ENCODE data around the gene SYCP2. TPM values are rescaled to one million over a fixed set of nuclear protein-coding genes. Genes with fewer than 3 reads are reported as not detected.

The SYCP2 gene
- total RNA-seq, 2 experiments from 2014 or later, result 2.6 to 3.9 TPM

GRCh38 chr20:59945731-59946130 lies 12.3 kb upstream of the SYCP2 start:
- Mint-ChIP-seq H3K27ac (no peak overlapping the region), H3K36me3 (ENCODE audit: low read depth) (peaks cover 22% of the 10 kb centered on the region), H3K27me3 (no peaks in the 10 kb centered on the region), H3K4me3 (no peak overlapping the region), H3K9me3 (no peaks in the 10 kb centered on the region), H3K4me1 (ENCODE audit: low read depth) (peaks cover 40% of the 10 kb centered on the region)
- ChIA-PET CTCF (interaction anchor here (1.5 to 2.4 kb wide), 4 partner anchors 9 to 265 kb away, joined by 5 to 16 read pairs (median 10); partner anchors contain the start of gene SYCP2), POLR2A (interaction anchor here (0.6 to 0.7 kb wide), 2 partner anchors 486 to 1726 kb away, joined by 3 read pairs; no protein-coding TSS in a partner anchor)
- no peak for DNase-seq
- no peak for TF ChIP-seq CTCF (IDR thresholded peaks at IDR 0.05)
- intact Hi-C loops (cut with micrococcal nuclease), result loop anchor here (10.0 kb wide), 1 partner anchor 109 kb away; no protein-coding TSS in a partner anchor
- no peak for ATAC-seq

GRCh38 chr20:59945175-59945574 lies 11.7 kb upstream of the SYCP2 start:
- Mint-ChIP-seq H3K9me3 (no peaks in the 10 kb centered on the region), H3K4me1 (ENCODE audit: low read depth) (peaks cover 40% of the 10 kb centered on the region), H3K27ac (no peak overlapping the region), H3K27me3 (no peaks in the 10 kb centered on the region), H3K36me3 (ENCODE audit: low read depth) (peaks cover 22% of the 10 kb centered on the region), H3K4me3 (no peak overlapping the region)
- no peak for DNase-seq
- CTCF ChIA-PET, result interaction anchor here (1.0 to 2.4 kb wide), 4 partner anchors 9 to 192 kb away, joined by 3 to 16 read pairs (median 10); partner anchors contain the start of gene SYCP2
- no peak for TF ChIP-seq CTCF (IDR thresholded peaks at IDR 0.05)
- POLR2A ChIA-PET, result interaction anchor here (0.6 to 0.7 kb wide), 2 partner anchors 485 to 1726 kb away, joined by 3 read pairs; no protein-coding TSS in a partner anchor
- no peak for ATAC-seq
- intact Hi-C loops (cut with micrococcal nuclease), result loop anchor here (10.0 kb wide), 1 partner anchor 110 kb away; no protein-coding TSS in a partner anchor

GRCh38 chr20:59944726-59945125 lies 11.3 kb upstream of the SYCP2 start:
- Mint-ChIP-seq H3K9me3 (no peaks in the 10 kb centered on the region), H3K4me3 (no peak overlapping the region), H3K4me1 (ENCODE audit: low read depth) (peaks cover 40% of the 10 kb centered on the region), H3K27ac (no peak overlapping the region), H3K27me3 (no peaks in the 10 kb centered on the region), H3K36me3 (ENCODE audit: low read depth) (peaks cover 22% of the 10 kb centered on the region)
- no peak for TF ChIP-seq CTCF (IDR thresholded peaks at IDR 0.05)
- ChIA-PET POLR2A (interaction anchor here (1.0 kb wide), 1 partner anchor 21 kb away, joined by 5 read pairs; no protein-coding TSS in a partner anchor), CTCF (interaction anchor here (1.0 to 2.4 kb wide), 3 partner anchors 11 to 193 kb away, joined by 3 to 16 read pairs (median 8); partner anchors contain the start of gene SYCP2)
- DNase-seq (no peak), ATAC-seq (no peak)
- intact Hi-C loops (cut with micrococcal nuclease), result loop anchor here (10.0 kb wide), 1 partner anchor 110 kb away; no protein-coding TSS in a partner anchor

- Mint-ChIP-seq H3K27ac (no peak overlapping the region), H3K9me3 (no peaks in the 10 kb centered on the region), H3K4me1 (ENCODE audit: low read depth) (peaks cover 40% of the 10 kb centered on the region), H3K27me3 (no peaks in the 10 kb centered on the region), H3K36me3 (ENCODE audit: low read depth) (peaks cover 32% of the 10 kb centered on the region), H3K4me3 (no peak overlapping the region)
- no peak for ATAC-seq
- POLR2A ChIA-PET, result no interaction called here
- TF ChIP-seq CTCF (IDR thresholded peaks at IDR 0.05), result no peak
- DNase-seq, result no peak
- intact Hi-C loops (cut with micrococcal nuclease), result loop anchor here (10.0 kb wide), 1 partner anchor 113 kb away; no protein-coding TSS in a partner anchor
- CTCF ChIA-PET, result no interaction called here
These were observed 8.8 kb upstream of the SYCP2 start for GRCh38 chr20:59942245-59942644.

GRCh38 chr20:59940956-59941294 lies 7.5 kb upstream of the SYCP2 start:
- ChIA-PET CTCF (interaction anchor here (1.5 to 3.2 kb wide), 3 partner anchors 8 to 117 kb away, joined by 3 to 26 read pairs (median 7); no protein-coding TSS in a partner anchor), POLR2A (interaction anchor here (0.7 to 1.8 kb wide), 9 partner anchors 9 to 123 kb away, joined by 3 to 6 read pairs (median 4); no protein-coding TSS in a partner anchor)
- DNase-seq (no peak), ATAC-seq (peak; percentile 5)
- H3K9me3 Mint-ChIP-seq, result no peaks in the 10 kb centered on the region
- H3K4me1 Mint-ChIP-seq (ENCODE audit: low read depth), result peaks cover 35% of the 10 kb centered on the region
- TF ChIP-seq CTCF (IDR thresholded peaks at IDR 0.05), result no peak
- H3K36me3 Mint-ChIP-seq (ENCODE audit: low read depth), result peaks cover 28% of the 10 kb centered on the region
- H3K4me3 Mint-ChIP-seq, result peak overlapping the region; percentile 92
- intact Hi-C loops (cut with micrococcal nuclease), result loop anchor here (10.0 kb wide), 1 partner anchor 114 kb away; no protein-coding TSS in a partner anchor
- peak overlapping the region; percentile 95 for H3K27ac Mint-ChIP-seq
- H3K27me3 Mint-ChIP-seq, result no peaks in the 10 kb centered on the region

Data from activated CD8-positive, alpha-beta T cell treated with anti-CD3 and anti-CD28 coated beads for 36 hours (primary cell).